GM19372 (cell line): ENCODE measurements around the gene UBE2I.

ENCODE experiments used
- ATAC-seq: cut with Tn5 transposase; IDR thresholded peaks from one replicate; pipeline ENCODE4 v1.9.1; 2021; ENCODE audit warnings: mild to moderate bottlenecking, low read depth, moderate library complexity; ENCODE audit not compliant: unreplicated experiment

UBE2I gene

DNA sequence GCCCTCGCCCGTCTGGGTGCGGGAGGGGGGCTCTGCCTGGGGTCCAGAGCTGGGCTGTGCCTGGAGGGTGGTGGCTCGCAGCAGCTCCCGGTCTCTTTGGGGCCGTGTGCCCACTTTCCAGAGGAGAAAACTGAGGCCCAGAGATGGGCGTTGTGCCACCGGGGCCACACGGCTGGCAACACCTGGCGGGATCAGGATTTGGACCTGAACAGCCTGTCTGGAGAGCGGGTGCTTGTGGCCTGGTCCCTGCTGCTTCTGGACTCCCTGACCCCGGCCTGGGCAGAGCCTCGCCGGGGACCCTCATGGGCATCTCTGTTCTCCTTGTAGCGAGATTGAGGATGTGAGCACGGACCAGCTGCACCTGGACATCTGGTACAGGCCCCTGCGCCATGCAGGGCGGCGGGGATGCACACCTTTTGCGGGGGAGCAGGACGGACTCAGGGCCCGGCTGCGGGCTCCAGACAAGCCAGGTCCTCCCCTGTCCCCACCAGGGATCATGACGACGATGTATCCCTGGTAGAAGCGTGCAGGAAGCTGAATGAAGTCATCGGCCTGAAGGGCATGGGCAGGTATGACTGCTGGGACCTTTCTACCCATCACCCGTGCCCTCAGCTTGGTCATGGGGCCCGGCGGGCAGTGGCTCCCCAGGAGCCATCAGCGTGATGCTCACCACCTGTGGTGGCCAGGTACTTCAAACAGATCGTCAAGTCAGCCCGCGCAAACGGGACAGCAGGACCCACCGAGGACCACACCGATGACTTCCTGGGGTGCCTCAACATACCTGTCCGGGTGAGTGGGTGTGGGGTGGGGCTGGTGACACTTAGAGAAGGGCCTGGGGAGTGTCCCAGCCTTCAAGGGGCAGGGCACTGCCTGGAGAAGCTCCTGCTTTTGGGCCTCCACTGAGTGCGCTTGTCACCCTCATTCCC, 32.3 kb downstream of the UBE2I start:
- no peak for ATAC-seq

DNA sequence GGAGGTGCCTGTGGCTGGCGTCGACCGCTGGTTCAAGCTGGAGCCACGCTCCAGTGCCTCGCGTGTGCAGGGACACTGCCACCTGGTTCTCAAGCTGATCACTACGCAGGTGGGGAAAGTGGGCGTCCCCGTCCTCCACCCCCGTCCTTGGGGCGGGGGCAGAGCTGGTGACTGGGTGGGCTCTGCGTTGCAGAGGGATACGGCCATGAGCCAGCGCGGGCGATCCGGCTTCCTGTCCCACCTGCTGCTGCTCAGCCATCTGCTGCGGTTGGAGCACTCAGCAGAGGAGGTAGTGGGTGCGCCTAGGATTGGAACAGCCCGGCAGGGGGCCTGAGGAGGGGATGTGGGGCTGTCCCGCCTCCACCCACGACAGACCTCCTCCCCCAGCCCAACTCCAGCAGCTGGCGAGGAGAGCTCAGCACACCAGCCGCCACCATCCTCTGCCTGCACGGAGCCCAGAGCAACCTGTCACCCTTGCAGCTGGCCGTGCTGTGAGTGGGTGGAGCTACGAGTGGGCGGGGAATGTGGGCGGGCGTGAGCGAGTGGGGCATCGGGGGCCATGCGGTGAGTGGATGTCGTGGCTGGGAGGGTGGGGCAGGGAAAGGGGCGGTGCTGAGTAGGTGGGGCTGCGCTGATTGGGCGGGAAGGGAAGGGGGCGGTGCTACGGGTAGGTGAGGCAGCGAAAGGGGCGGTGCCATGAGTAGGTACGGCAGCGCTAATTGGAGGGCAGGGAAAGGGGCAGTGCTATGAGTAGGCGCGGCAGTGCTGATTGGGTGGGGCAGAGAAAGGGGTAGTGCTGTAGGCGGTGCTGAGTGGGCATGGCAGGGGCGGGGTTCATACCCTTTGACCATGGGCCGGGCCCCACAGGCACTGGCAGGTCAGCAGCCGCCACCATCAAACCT, 33.3 kb downstream of the UBE2I start:
- peak; percentile 81 for ATAC-seq

DNA sequence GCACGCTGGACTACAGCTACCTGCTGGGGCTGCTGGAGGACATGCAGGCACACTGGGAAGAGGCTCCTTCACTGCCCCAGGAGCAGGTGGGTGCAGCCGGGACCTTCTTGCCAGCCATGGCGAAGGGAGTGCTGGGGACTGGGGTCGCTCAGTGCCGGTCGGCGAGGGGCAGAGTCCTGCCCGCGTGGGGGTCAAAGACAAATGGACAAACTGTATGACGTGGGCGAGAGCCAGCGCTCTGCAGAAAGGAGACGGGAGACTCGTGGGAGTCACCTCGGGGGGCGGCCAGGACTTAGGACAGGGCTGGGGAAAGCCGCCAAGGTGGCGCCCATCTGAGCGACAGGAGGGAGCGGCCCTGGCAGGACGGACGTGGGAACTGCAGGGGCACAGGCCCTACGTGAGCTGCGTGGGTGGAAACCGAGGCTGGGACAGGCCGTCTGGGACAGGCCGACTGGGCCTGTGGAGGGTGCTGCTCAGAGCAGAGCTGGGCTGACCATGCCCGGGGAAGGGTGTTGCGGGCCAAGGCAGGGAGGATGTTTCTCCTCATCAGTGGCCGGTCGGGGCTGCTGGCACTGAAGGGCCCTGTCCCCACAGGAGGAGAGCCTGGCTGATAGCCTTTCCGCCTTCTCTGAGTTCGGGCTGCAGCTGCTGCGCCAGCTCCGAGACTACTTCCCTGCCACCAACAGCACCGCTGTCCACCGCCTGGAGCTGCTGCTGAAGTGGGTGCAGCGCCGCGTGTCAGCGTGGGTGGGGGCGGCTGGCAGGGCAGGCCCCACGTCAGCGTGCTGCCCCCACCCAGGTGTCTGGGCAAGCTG, 34.2 kb downstream of the UBE2I start:
- ATAC-seq = no peak

DNA sequence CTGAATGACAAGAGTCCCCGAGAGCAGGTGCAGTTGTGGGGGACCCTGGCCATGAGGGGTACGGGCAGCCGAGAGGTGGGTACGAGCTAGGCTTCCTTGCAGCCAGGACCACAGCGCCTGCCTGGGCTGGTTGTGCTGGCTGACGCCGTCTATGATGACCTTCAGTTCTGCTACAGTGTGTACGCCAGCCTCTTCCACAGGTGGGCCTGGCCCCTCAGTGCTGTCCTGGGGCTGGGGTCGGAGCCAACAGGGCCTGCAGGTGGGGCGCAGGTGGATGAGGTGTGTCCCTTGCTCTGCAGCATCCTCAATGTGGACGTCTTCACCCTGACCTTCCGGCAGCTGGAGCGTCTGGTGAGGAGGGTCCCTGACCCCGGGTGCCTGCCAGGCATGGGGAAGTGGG, 35.1 kb downstream of the UBE2I start:
- no peak for ATAC-seq

DNA sequence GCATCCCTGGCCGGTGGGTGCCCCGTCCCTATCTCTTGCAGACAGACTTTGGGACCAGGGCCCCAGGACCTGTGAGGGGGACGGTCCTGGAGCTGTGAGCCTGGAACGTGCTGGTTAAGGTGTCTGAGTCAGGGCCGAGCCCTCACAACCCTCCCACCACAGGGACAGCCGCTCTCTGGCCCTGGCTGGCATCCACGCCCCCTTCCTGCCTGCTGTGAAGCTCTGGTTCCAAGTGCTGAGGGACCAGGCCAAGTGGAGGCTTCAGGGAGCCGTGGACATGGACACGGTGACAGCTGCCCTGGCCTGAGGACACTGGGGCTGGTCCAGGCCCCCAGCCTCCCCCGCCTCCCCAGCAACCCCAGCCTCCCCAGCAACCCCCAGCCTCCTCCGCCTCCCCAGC, 35.7 kb downstream of the UBE2I start:
- ATAC-seq = no peak

DNA sequence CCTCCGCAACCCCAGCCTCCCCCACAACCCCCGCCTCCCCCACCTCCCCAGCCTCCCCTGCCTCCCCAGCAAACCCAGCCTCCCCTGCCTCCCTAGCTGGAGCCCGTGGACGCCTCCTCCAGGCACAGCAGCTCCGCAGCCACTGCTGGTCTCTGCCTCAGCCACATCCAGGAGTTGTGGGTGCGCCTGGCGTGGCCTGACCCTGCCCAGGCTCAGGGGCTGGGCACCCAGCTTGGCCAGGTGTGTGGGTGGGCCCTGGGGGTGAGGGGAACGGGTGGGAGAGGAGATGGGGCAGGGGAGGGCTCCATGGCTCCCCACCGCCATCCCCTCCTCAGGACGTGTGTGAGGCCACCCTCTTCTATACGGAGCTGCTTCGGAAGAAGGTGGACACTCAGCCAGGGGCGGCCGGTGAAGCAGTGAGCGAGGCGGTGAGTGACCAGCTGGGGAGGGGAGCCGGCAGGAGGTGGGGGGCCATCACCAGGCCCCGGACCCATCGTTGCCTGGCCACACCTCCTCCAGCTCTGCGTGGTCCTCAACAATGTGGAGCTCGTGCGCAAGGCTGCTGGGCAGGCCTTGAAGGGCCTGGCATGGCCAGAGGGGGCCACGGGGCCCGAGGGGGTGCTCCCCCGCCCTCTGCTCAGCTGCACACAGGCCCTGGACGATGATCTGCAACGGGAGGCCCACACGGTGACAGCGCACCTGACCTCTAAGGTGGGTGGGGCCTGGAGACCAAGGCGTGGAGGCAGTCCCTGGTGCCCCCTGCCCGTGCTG, 36.4 kb downstream of the UBE2I start:
- ATAC-seq = no peak

DNA sequence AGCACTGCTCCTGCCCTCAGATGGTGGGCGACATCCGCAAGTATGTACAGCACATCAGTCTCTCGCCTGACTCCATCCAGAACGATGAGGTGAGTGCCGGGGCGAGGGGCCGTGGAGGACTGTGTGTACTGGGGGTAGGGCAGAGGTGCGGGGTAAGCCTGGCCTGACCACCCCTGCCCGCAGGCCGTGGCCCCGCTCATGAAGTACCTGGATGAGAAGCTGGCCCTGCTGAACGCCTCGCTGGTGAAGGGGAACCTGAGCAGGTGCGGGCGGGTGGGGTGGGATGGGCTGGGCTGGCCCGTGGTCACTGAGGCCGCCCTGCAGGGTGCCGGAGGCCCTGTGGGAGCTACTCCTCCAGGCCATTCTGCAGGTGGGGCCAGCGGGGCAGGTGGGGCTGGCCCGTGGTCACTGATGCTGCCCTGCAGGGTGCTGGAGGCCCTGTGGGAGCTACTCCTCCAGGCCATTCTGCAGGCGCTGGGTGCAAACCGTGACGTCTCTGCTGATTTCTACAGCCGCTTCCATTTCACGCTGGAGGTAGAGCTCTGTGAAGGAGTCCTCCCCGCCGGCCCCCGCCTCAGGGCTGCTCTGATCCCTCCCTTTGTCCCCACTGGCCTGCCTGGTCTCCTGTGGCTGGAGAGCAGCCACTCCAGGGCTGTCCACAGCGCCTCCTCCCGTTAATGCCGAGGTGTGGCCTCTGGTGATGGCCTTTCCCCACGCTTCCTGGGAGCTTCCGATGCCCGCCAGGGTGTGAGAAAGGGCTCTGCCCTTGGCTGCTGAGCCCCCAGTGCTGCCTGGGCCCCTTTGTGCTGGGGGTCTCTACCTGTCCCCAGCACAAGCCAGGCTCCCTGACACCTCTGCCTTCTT, 37.2 kb downstream of the UBE2I start:
- no peak for ATAC-seq

DNA sequence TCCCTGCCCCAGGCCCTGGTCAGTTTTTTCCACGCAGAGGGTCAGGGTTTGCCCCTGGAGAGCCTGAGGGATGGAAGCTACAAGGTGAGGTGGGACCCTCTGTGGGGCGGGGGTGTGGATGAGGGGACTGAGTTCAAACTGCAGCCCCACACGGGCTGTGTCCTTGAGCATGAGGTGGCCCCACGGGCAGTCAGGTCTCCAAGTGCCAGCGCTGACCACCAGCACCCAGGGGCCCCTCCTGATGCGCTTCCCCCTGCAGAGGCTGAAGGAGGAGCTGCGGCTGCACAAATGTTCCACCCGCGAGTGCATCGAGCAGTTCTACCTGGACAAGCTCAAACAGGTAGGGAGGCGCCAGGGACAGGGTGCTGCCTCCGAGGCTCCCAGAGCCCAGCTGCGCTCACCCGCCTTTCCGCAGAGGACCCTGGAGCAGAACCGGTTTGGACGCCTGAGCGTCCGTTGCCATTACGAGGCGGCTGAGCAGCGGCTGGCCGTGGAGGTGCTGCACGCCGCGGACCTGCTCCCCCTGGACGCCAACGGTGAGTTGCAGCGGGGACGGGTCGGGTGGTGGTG, 37.9 kb downstream of the UBE2I start:
- no peak for ATAC-seq

DNA sequence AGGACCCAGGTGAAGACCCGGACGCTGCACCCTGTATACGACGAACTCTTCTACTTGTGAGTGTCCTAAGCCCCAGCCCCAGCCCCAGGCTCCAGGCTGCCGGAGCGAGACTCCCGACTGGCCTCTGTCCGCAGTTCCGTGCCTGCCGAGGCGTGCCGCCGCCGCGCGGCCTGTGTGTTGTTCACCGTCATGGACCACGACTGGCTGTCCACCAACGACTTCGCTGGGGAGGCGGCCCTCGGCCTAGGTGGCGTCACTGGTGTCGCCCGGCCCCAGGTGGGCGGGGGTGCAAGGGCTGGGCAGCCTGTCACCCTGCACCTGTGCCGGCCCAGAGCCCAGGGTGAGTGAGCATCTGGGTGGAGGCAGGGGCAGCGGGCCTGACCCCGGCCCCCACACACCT, 38.5 kb downstream of the UBE2I start:
- ATAC-seq = no peak

DNA sequence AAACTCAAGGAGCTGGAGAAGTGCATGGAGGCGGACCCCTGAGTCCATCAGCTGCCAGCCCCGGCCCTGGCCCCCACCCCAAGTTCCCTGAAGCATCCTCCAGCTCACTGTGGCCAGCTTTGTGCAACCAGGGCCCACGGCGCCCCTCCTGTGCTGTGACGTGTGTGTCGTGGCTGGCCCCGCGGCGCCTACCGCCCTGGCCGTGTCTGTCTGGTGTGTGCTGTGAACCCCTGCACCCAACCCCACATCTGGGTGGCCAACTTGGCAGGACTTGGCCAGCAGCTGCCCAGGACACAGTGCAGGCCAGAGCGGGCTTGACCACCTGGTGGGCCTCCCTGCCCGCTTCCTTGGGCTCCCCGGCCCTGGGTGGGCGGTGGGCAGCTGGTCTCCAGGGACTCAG, 39.0 kb downstream of the UBE2I start:
- no peak for ATAC-seq

DNA sequence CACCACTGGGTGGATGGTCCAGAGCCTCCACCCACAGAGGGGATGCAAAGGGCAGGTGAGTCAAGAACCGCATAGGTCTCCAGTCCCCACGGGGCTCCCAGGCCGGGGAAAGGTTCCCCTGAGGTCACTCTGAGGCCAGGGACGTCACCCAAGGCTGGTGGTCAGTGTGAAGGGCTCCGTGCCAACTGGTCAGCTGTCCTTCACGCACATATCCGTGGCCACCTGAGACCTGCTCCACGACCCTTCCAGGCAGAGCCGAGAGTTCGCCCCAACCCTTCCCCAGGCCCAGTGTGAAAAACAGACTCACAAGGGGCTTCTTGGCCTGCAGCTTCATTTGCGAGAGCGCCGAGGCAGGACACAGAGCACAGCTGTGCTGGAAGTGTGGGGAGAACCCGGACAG, 39.5 kb downstream of the UBE2I start:
- no peak for ATAC-seq

DNA sequence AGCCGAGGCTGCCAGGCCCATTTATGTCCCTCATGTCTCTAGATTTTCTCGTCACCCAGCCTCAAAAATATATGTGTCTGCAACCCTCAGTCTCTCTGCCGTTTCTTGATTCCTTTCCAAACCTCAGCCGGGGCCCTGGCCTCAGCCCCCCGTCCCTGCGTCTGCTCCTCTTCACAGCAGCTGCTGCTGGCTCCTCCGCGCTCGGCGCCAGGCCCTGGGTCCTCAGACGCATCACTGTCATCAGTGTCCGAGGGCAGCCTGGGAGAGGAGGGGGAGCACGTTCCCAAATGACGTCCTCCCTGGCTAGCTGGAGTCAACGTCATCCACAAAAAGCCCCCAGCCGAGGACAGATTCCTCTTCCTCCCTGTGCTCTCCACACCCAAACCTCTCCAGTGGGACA, 39.9 kb downstream of the UBE2I start:
- no peak for ATAC-seq

DNA sequence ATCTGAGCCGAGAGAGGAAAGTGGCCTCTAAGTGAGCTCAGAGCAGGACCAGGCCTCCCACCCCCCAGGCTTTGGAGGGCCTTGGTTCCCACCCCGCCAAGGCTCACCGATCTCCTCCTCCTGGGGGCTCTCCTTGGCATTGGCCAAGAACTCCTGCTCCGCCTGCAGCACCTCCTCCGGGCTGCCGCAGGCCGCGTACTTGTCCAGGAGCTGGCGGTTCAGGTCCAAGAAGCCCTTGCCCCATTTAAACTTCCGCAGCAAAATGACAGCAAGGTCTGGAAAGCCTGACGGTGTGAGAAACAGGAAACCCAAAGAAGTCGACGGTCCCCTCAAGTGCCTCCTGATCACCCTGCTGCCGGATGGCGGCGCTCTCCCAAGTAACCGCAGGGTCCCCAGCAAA, 40.5 kb downstream of the UBE2I start:
- ATAC-seq = no peak

DNA sequence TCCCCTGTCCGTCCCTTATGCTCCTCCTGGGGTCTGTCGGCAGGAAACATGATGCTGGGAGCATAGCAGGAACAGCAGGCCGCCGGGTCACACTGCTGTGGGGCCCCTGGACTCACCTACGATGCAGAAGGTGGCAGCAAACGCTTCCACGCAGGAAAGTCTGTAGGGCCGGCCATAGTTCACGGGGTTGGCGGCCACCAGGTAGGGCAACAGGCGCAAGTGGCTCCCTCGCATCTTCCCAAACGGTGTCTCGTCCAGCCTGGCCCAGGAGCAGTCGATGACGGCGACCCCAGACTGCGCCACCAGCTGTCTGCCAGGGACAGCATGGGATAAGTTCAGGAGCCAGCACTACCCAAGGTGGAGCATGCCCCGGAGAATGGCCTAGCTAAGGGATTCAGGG, 41.3 kb downstream of the UBE2I start:
- no peak for ATAC-seq

DNA sequence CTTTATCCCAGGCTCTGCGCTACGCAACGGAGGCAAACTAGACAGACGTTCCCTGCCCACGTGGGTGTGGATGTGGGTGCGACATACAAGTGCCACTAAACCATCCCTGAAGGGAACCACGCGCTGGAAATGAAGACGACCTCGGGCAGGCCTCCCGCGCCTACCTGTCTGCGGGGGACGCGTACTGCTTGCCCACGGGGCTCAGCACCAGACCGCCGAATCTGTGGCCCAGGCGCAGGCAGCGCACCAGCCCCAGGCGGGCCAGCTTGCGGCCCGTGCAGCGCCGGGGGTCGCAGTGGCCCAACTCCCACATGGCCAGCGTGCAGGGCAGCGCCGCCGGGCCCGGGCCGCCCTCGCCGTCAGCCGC, 41.8 kb downstream of the UBE2I start:
- peak; percentile 32 for ATAC-seq

DNA sequence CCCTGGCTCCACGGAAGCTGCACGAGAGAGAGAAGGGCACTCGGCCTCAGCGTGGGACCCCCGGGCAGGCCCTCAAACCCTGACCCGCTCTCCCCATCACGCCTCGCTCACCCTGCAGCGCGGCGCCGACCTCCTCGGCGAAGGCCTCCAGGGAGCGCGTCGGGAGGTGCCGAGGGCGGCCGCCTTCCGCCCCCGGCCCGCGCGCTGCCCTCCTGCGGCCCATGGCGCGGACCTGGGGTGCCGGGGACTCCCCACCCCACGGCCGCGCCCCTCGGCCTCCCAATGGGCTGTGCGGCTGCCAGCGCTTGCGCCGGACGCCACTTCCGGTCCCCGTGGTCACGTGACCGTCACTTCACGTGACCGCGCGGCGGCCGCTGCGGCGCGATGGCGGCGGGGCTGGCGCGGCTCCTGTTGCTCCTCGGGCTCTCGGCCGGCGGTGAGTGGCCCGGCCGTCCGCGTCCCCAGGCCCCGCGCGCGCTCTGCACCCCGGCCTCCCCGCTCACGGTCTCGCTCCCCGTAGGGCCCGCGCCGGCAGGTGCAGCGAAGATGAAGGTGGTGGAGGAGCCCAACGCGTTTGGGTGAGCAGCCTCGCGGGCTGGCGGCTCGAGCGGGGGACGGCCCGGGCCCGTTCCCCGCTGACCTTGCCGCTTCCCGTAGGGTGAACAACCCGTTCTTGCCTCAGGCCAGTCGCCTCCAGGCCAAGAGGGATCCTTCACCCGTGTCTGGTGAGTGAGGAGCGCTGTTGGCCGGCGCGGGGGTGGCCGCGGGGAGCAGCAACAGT, 42.3 kb downstream of the UBE2I start, which contains the start of the genes GNPTG and TSR3:
Gene GNPTG (plus strand): TSS at position 350 of the 781 bp plus-strand sequence. CDS start 35 bp downstream, at position 385.
Gene TSR3 (minus strand): TSS at position 297 of the 781 bp plus-strand sequence. CDS start 74 bp downstream, at position 223.
- ATAC-seq = peak; percentile 81

DNA sequence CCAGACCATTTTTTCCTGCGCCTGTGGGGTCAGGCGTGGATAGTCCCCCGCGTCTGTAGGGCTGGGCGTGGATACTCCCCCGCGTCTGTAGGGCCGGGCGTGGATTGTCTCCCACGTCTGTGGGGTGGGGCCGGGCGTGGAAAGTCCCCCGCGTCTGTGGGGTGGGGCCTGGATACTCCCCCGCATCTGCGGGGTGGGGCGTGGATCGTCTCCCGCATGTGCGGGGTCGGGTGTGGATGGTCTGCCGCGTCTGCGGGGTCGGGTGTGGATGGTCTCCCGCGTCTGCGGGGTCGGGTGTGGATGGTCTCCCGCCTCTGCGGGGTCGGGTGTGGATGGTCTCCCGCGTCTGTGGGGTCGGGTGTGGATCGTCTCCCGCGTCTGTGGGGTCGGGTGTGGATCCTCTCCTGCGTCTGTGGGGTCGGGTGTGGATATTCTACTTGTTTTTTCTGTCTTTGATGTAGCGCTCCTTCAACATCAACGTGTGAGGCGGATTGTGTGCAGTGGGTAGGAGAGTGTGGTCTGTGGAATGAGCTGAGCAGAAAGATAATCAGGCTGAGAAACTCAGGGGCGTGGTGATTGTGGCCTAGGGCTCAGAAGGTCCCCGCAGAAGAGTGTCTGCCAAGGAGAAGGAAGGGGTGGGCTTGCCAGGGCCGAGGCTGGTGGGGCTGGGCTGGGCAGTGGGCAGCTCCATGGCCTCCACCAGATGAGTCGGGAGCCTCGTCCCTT, 45.5 kb downstream of the UBE2I start:
- ATAC-seq = no peak
